ENCODE measurements around the gene ESYT3. TPM values are rescaled to one million over a fixed set of nuclear protein-coding genes. Genes with fewer than 3 reads are reported as not detected.

The ESYT3 gene
- total and polyA plus RNA-seq, 2 of the 8 experiments (the other 6 are each of a cell fraction or from before 2014, with no cell fraction given), result 4.4 to 7.3 TPM

DNA sequence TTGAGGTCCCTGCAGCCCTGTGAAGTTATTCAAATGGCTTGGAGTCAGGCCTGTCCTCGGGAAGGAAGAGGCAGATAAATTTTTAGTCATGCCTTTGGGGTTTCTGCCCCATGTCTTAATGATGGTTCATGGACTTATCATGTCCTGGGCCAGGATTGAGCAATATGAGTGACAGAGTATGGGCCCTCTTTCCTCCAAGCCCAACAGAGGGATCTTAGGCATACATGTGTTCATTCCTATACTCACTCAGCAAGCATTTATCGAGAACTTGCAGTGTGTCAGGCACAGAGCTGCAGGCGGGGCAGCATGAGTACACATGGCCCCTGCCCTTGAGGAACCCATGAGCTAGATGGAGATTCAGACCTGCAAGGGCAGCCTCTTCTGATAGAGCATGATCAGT, 6.2 kb downstream of the ESYT3 start:
- WGBS, 2 experiments (ENCODE audit: extremely low coverage in 1 of 2, insufficient coverage in 1 of 2, insufficient read length in 1 of 2, insufficient replicate concordance in 2 of 2, low coverage in 1 of 2, low lambda C conversion rate in 2 of 2, missing lambda C conversion rate in 1 of 2), result 86% methylated on average over 3 of the region's 3 CpGs; no CpG with 5 or more reads in 1 of the 2 experiments
- no peak overlapping the region for H2BK5ac ChIP-seq (ENCODE audit: low read depth, low read length)
- peaks cover 3% of the 10 kb centered on the region; the same call in 1 of the 2 replicates for H3K79me1 ChIP-seq (ENCODE audit: low read depth, low read length)
- H2BK20ac ChIP-seq (ENCODE audit: low read length), result no peak overlapping the region
- H3K18ac ChIP-seq (ENCODE audit: extremely low read depth, low read length), result no peak overlapping the region
- no peak overlapping the region for H3K4ac ChIP-seq (replicated peaks; ENCODE audit: insufficient read length, low read depth, low read length)
- H3K36me3 ChIP-seq (ENCODE audit: control insufficient read depth in 2 of 4, insufficient read depth in 4 of 4, low read length in 3 of 4), result no peaks in the 10 kb centered on the region
- peaks cover 2 to 9% (median 3%) of the 10 kb centered on the region in 4 experiments for H3K4me1 ChIP-seq (replicated peaks in 1 of 4; ENCODE audit: control insufficient read depth in 3 of 4, insufficient read depth in 4 of 4, low read length in 3 of 4)
- ChIA-PET CTCF (ENCODE audit: partially characterized antibody) (interaction anchor here (1.1 to 5.7 kb wide), 4 partner anchors 10 to 495 kb away, joined by 3 to 31 read pairs (median 6); no protein-coding TSS in a partner anchor), POLR2A (ENCODE audit: partially characterized antibody) (interaction anchor here (1.1 kb wide), 1 partner anchor 9 kb away, joined by 3 read pairs; no protein-coding TSS in a partner anchor)
- no peaks in the 10 kb centered on the region for H3K79me2 ChIP-seq (ENCODE audit: control insufficient read depth in 1 of 2, insufficient read depth in 2 of 2, low read length in 2 of 2)
- peaks cover 0 to 14% (median 10%) of the 10 kb centered on the region in 4 experiments; a peak in 6 of 7 replicates for H3K27me3 ChIP-seq (replicated peaks in 1 of 4; ENCODE audit: control insufficient read depth in 3 of 4, extremely low read depth in 1 of 4, insufficient read depth in 3 of 4, low read length in 3 of 4)
- FAIRE-seq (no peak), DNase-seq (ENCODE audit: low read depth in 1 of 2, low spot score in 2 of 2) (no peak)
- H4K5ac ChIP-seq (ENCODE audit: insufficient read length, low read depth, low read length), result no peak overlapping the region
- no peaks in the 10 kb centered on the region for H3K9me3 ChIP-seq (ENCODE audit: insufficient read depth in 2 of 2, low read depth in 1 of 2, low read length in 1 of 2)
- no peak overlapping the region for H2BK120ac ChIP-seq (replicated peaks; ENCODE audit: low read depth, low read length)
- no peak overlapping the region for H2BK12ac ChIP-seq (ENCODE audit: low read depth, low read length)
- H3K56ac ChIP-seq (replicated peaks; ENCODE audit: insufficient read length, low read depth, low read length), result no peak overlapping the region
- no peak overlapping the region for H2BK15ac ChIP-seq (ENCODE audit: low read length)
- no peak overlapping the region for H3K4me2 ChIP-seq (ENCODE audit: insufficient read depth in 1 of 2, low read depth in 2 of 2, low read length in 2 of 2)
- no peak overlapping the region for H2AK5ac ChIP-seq (ENCODE audit: low read depth, low read length)
- no peak overlapping the region for H3K27ac ChIP-seq (ENCODE audit: low read depth, low read length)
- no peak overlapping the region for H3K4me3 ChIP-seq (ENCODE audit: extremely low read depth in 1 of 4, insufficient read depth in 2 of 4, low read depth in 3 of 4, low read length in 4 of 4)
- H3K23me2 ChIP-seq (ENCODE audit: low read depth, low read length), result no peaks in the 10 kb centered on the region; the same call in 1 of the 2 replicates
- no peak for TF ChIP-seq RXRA (IDR thresholded peaks at IDR 0.05; ENCODE audit: insufficient read depth, low read depth, low read length)
- no peak for TF ChIP-seq NRF1 (IDR thresholded peaks at IDR 0.05; ENCODE audit: low read depth, low read length)
- TF ChIP-seq SUZ12 (IDR thresholded peaks at IDR 0.05; ENCODE audit: low read length), result no peak
- TF ChIP-seq EGR1 (IDR thresholded peaks at IDR 0.05; ENCODE audit: borderline replicate concordance, low read depth, low read length), result no peak
- TF ChIP-seq TCF12 (IDR thresholded peaks at IDR 0.05; ENCODE audit: low read depth, low read length), result no peak
- H4K8ac ChIP-seq (ENCODE audit: extremely low read depth, insufficient read depth, low read length), result no peak overlapping the region
- H4K91ac ChIP-seq (replicated peaks; ENCODE audit: insufficient read length, low read length), result no peak overlapping the region
- H4K20me1 ChIP-seq (replicated peaks in 1 of 2; ENCODE audit: control insufficient read depth in 1 of 2, insufficient read depth in 2 of 2, low read length in 2 of 2), result peaks cover 0 to 2% of the 10 kb centered on the region in 2 experiments
- H3K14ac ChIP-seq (ENCODE audit: insufficient read length), result no peak overlapping the region
- H3K9ac ChIP-seq (replicated peaks in 1 of 4; ENCODE audit: extremely low read depth in 1 of 4, low read depth in 3 of 4, low read length in 3 of 4), result no peak overlapping the region
- H3K23ac ChIP-seq (ENCODE audit: insufficient read length), result no peak overlapping the region
- H2AFZ ChIP-seq (ENCODE audit: low read length), result no peak overlapping the region

Measured in H1 (cell line).